Spleen (tissue), 7 donors: ENCODE results near the gene RETREG1.

Experiments used
- POLR2AphosphoS5 ChIP-seq, 3 donors: sonication (generic); formaldehyde crosslinking; IDR thresholded peaks; one replicate each; pipeline ENCODE4 v1.5.1; 2017; ENCODE audit warnings: antibody characterized with exemption in 3 of 3
- TF ChIP-seq, protein P1 (sequence below), 11 experiments: fragments of 200-600 bp in 7 of 11; fragments of 450-650 bp in 4 of 11; sonication (generic) in 4 of 11; IDR thresholded peaks in 8 of 11; conservative IDR thresholded peaks in 3 of 11; 1 replicate in 7 of 11; 2 replicates in 4 of 11; pipeline versions ENCODE4 v1.4.0 to v1.8.0; 2016 to 2021; ENCODE audit warnings: antibody characterized with exemption in 11 of 11, inconsistent platforms in 4 of 11, mild to moderate bottlenecking in 1 of 11
- donor health status: DM: no; HTN: no; CAD: no; lungs with moderate emphysema.
- donor health status: DM: no; HTN: no; CAD: no.
- donor health status: DM: no; HTN: no; CAD: no.

DNA sequence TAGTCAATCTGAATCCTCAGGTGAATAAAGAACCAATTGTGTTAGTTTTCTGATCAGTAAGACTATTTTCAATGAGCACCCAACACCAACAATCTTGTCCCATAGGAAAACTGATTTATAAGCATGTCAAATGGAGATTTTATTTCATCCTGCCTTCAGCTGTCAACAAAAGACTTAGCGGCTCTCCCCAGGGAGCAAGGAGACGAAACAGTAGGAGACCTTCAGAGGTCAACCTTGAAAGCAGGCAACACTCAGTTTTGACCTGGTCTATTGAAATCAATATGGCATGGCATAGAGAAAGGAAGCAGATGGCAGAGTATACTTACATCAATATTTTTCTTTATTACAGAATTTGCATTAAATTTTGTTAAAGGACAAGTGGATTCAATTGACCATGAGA, 185.3 kb downstream of the RETREG1 start:
- TF ChIP-seq, protein P1, sequence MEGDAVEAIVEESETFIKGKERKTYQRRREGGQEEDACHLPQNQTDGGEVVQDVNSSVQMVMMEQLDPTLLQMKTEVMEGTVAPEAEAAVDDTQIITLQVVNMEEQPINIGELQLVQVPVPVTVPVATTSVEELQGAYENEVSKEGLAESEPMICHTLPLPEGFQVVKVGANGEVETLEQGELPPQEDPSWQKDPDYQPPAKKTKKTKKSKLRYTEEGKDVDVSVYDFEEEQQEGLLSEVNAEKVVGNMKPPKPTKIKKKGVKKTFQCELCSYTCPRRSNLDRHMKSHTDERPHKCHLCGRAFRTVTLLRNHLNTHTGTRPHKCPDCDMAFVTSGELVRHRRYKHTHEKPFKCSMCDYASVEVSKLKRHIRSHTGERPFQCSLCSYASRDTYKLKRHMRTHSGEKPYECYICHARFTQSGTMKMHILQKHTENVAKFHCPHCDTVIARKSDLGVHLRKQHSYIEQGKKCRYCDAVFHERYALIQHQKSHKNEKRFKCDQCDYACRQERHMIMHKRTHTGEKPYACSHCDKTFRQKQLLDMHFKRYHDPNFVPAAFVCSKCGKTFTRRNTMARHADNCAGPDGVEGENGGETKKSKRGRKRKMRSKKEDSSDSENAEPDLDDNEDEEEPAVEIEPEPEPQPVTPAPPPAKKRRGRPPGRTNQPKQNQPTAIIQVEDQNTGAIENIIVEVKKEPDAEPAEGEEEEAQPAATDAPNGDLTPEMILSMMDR (IDR thresholded peaks at IDR 0.05 in 8 of 11, conservative IDR thresholded peaks at IDR 0.05 in 3 of 11), result no peak
- TF ChIP-seq POLR2AphosphoS5 (IDR thresholded peaks at IDR 0.05), result no peak
